KBM-7 (cell line): ENCODE results near the gene CXADR.

Experiments
- DNase-seq: peaks from one replicate; pipeline ENCODE4 v3.0.0-alpha.2; 2015
- in situ Hi-C: fragments of 300-500 bp; cut with MboI; formaldehyde crosslinking; loops from 2 replicates; pipeline ENCODE4 v1.14.3; 2020; ENCODE audit warnings: low sequenced_read_pairs, low pct_unique_long_range_greater_than_20kb, mixed read lengths

The CXADR gene

DNA sequence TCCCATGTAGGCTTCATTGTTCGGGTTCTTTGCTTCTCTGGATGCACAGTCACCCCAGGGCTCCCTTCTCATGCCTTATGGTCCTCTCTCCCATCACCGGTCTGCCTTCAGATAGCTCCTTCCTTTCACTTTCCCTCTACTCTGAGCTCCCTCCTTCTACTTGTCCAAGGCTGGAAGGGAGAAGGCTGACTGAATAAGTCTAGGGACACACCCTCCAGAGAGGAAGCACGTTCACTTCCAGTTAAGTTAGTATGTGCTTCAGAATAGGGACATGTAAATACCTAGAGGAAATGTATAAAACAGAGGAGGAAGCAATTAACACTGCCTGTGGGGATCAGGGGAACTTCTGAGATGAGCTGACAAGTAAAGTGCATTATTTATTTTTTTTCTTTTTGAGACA is 23.5 kb downstream of the CXADR start:
- in situ Hi-C loops: no loop called here
- peak; percentile 34 for DNase-seq

GRCh38 chr21:17537299-17537698 is 24.5 kb downstream of the CXADR start:
- DNase-seq: no peak
- in situ Hi-C loops: no loop called here

DNA sequence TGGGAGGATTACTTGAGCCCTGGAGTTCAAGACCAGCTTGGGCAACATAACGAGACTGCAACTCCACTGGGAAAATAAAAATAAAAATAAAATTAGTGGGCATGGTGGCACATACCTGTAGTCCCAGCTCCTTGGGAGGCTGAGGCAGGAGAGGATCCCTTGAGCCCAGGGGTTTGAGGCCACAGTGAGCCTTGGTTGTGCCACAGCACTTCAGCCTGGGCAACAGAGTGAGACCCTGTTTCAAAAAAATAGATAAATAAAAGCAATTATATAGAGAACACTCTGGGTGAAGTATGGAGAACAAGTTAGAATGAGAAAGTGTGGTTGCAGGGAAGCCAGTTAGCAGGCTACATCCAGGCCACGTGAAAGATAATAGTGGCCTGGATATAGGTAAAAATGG is 25.7 kb downstream of the CXADR start:
- DNase-seq: no peak
- in situ Hi-C loops: no loop called here

GRCh38 chr21:17539323-17539722 is 26.5 kb downstream of the CXADR start:
- DNase-seq: no peak
- in situ Hi-C loops: no loop called here

GRCh38 chr21:17539743-17540341 is 27.0 kb downstream of the CXADR start:
- in situ Hi-C loops: no loop called here
- DNase-seq: no peak

DNA sequence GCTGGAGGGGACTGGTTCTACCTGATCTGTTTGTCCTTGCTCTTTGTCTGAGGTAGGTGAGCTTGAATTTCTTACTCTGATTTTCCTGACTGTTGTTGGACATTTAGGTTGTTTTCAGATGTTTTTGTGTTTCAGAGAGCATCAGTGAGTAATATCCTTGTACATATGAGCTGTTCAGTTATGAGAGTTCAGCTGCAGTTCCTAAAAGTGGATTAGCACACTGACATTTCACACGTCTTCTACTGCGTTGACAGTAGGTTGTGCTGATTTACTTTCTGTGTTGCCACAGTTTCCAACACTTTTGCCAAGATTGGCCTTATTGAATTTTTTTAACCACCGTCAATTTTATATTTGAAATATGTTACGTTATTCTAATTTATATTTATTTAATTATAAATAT is 27.7 kb downstream of the CXADR start:
- in situ Hi-C loops: no loop called here
- DNase-seq: no peak

- in situ Hi-C loops: no loop called here
- no peak for DNase-seq
Measured at GRCh38 chr21:17542371-17543011, 29.6 kb downstream of the CXADR start.

DNA sequence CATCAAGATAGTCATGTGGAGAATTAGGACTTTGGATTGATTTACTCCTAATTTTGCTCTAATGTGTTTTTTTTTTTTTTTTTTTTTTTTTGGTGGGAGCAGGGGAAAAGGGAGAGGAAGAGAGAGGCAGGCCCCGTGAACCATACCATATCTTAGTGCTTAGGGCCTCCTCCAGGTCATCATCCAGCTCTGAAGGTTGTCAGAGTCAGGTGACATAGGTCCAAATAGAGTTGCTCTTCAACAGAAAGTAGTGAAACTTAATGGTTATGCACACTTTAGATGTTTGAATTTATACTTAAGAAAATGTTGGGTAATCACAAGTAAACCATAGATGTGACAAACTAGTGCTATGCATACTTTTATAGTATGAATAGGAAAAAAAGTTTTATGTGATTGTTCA is 32.2 kb downstream of the CXADR start:
- in situ Hi-C loops: no loop called here

DNA sequence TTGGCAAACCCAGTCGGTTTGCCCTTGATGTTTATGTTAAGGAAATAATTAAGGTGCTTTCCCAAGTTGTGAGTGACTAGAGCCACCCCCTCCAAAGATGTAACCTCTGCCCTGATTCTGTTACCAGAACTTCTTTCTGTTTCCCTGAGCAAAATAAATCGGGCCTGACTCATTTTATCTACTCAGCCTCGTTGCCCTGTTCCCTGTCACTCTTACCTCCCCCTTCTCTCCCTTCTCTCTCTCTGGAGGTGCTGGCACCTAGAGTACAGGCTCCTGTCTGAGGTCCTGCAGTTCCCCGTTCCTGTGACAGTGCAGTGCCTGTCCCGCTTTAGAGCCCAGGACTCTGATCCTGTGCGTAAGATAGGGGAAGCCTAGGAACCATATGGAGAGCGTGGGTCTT is 35.4 kb downstream of the CXADR start:
- in situ Hi-C loops: no loop called here
- no peak for DNase-seq

More for the DNA sequence above, 32.2 kb downstream of the CXADR start:
- DNase-seq: no peak

- DNase-seq: no peak
- in situ Hi-C loops: no loop called here
Measured at GRCh38 chr21:17550671-17551308, 37.9 kb downstream of the CXADR start.

- no peak for DNase-seq
- in situ Hi-C loops: no loop called here
Measured at GRCh38 chr21:17552410-17552809, 39.6 kb downstream of the CXADR start.

DNA sequence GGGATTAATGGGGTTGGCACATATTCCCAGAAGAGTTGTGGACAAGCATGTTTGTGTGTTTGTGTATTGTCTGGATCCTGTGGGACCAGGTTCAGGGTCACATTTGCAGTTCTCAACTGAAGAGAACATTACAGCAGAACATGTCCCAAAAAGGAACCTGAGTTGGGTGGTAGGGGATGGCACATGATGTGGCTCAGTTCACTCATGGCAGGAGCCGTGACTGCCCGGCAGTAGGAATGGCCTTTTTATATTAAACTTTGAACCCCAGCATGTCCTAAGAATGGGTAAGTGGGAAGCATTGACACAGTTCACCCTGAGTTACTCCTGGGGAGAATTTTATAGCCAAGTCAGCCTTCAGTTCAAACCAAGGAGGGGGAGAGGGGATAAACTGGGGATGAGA is 41.3 kb downstream of the CXADR start:
- in situ Hi-C loops: no loop called here
- DNase-seq: no peak

GRCh38 chr21:17554679-17555465 is 42.0 kb downstream of the CXADR start:
- in situ Hi-C loops: no loop called here
- peak; percentile 39 for DNase-seq

DNA sequence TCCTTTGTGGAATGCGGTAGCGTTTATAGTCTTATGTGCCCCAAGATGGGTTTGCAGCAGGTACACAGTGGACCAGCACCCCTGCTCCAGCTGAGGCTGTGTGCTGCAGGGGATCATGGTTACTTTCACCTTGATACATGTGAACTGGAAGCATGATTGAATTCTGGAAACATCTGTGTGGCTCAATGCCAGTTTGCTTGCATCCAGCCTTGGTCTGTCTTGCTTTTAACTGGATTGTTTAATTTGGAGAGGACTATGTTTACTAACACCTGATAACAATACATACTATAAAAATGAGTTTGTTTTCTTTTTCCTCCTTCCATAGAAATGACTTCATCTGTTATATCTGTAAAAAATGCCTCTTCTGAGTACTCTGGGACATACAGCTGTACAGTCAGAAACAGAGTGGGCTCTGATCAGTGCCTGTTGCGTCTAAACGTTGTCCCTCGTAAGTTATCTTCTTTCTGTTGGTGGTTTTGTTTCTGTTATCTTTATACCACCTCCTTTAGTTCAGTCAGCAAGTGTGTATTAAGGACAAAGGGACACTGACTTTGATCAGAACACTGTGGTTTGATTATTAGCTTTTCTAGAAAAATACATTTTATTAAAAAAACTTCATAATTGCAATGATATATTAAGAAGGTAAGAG is 47.7 kb downstream of the CXADR start:
- in situ Hi-C loops: no loop called here
- DNase-seq: no peak

GRCh38 chr21:17570786-17571185 is 57.9 kb downstream of the CXADR start:
- in situ Hi-C loops: no loop called here
- DNase-seq: no peak

GRCh38 chr21:17572431-17572830 is 59.6 kb downstream of the CXADR start:
- in situ Hi-C loops: no loop called here
- no peak for DNase-seq

- no peak for DNase-seq
- in situ Hi-C loops: no loop called here
Measured at GRCh38 chr21:17575076-17575475, 62.2 kb downstream of the CXADR start.

DNA sequence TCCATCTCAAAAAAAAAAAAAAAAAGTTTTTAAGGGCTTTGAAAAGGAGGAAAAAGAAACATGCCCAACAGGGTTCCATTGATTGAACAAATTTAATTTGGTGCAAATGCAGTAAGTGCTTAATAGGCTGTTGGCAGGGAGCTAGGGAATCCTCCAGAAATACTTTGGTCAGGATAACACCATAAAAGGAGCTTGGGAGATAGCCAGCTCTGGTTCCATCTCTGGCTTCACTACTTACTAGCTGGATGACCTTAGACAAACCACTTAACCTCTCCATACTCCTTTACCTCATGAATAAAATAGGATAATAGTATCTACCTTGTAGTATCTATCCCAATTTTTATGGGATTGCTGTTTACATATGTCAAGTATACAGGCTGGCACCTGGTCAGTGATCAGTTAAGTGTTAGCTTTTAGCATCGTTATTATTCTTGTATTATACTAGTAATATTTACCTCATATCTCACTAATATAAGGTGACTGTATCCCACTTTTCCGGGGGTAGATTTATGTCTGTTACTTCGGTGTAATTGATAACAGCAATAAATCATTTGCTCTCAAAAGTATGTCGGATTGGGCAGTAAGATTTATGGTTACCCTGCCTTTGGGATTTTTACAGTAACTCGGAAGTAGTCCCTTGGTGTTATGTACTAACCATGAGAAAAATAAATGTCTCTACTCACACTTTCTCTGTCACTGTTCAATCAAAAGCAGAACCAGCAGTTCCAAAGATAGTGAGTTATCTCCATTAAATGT is 63.4 kb downstream of the CXADR start:
- DNase-seq: no peak
- in situ Hi-C loops: no loop called here

DNA sequence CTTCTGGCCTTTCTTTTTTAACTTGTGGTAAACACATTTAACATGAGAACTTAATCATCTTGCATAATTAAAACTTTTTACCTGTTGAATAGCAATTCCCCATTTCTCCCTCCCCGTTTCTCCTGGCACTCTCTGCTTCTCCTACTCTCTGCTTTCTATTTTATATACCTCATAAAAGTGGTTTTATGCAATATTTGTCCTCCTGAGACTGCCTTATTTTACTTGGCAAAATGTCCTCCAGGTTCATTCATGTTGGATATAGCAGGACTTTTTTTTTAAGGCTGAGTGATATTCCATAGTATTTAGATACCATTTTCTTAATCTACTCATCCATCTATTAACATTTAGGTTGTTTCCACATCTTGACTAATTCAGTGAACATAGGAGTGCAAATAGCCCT is 64.9 kb downstream of the CXADR start:
- no peak for DNase-seq
- in situ Hi-C loops: no loop called here
